ENCODE data around the gene FAM219A. TPM values are rescaled to one million over a fixed set of nuclear protein-coding genes. Genes with fewer than 3 reads are reported as not detected.
A peak's percentile ranks its signal among the peaks of the same experiment; 100 is the strongest.

The FAM219A gene
- total RNA-seq, 1 experiment from 2014 or later = 20.6 TPM

- no peak for TF ChIP-seq PRDM15 (CRISPR knock-in tag; IDR thresholded peaks at IDR 0.05)
- no peak for TF ChIP-seq ZNF671 (CRISPR knock-in tag; IDR thresholded peaks at IDR 0.05)
- no peak for TF ChIP-seq CDX4 (CRISPR knock-in tag; IDR thresholded peaks at IDR 0.05; ENCODE audit: borderline replicate concordance)
- no peak for TF ChIP-seq CBFB (CRISPR knock-in tag; IDR thresholded peaks at IDR 0.05; ENCODE audit: low read depth)
- TF ChIP-seq ZNF138 (CRISPR knock-in tag; conservative IDR thresholded peaks at IDR 0.05) = no peak
- ChIA-PET POLR2A (no interaction called here), CTCF (no interaction called here)
- no peaks in the 10 kb centered on the region for H3K9me3 Mint-ChIP-seq
- H3K4me1 Mint-ChIP-seq = peaks cover 13% of the 10 kb centered on the region
- no peaks in the 10 kb centered on the region for H3K36me3 Mint-ChIP-seq
- H3K27me3 Mint-ChIP-seq (ENCODE audit: low read depth) = peaks cover 60% of the 10 kb centered on the region
- no peak overlapping the region for H3K4me3 Mint-ChIP-seq
- no peak for DNase-seq (ENCODE audit: low spot score)
- H3K27ac Mint-ChIP-seq = no peak overlapping the region
- ATAC-seq = no peak
Observed at GRCh38 chr9:34382879-34383278, 75.5 kb downstream of the FAM219A start.

GRCh38 chr9:34382054-34382453 is 76.3 kb downstream of the FAM219A start:
- ChIA-PET CTCF (interaction anchor here (1.8 to 7.9 kb wide), 3 partner anchors 22 to 166 kb away, joined by 6 to 168 read pairs (median 20); no protein-coding TSS in a partner anchor), POLR2A (no interaction called here)

GRCh38 chr9:34381323-34381722 is 77.0 kb downstream of the FAM219A start:
- ATAC-seq = peak; percentile 3; the same call in 1 of the 2 replicates
- H3K9me3 Mint-ChIP-seq = no peaks in the 10 kb centered on the region
- H3K36me3 Mint-ChIP-seq = no peaks in the 10 kb centered on the region
- H3K4me3 Mint-ChIP-seq = peak overlapping the region; percentile 86
- H3K27me3 Mint-ChIP-seq (ENCODE audit: low read depth) = peaks cover 60% of the 10 kb centered on the region
- POLR2A ChIA-PET = no interaction called here
- TF ChIP-seq MAX (CRISPR knock-in tag; IDR thresholded peaks at IDR 0.05) = 0 out of 2 replicates have a peak, but pooled peaks have one; percentile 4
- TF ChIP-seq FOXP1 (CRISPR knock-in tag; IDR thresholded peaks at IDR 0.05; ENCODE audit: borderline replicate concordance) = 0 out of 2 replicates have a peak, but pooled peaks have one; percentile 9
- no peak for TF ChIP-seq ZBTB43 (CRISPR knock-in tag; IDR thresholded peaks at IDR 0.05)
- H3K27ac Mint-ChIP-seq = no peak overlapping the region
- peak; percentile 60 for DNase-seq (ENCODE audit: low spot score)
- peaks cover 13% of the 10 kb centered on the region for H3K4me1 Mint-ChIP-seq
- CTCF ChIA-PET = interaction anchor here (0.6 to 7.9 kb wide), 8 partner anchors 8 to 557 kb away, joined by 3 to 168 read pairs (median 6); no protein-coding TSS in a partner anchor

More at GRCh38 chr9:34382054-34382453, 76.3 kb downstream of the FAM219A start:
- ATAC-seq = no peak
- Mint-ChIP-seq H3K4me3 (peak overlapping the region; percentile 86), H3K4me1 (peaks cover 13% of the 10 kb centered on the region), H3K36me3 (no peaks in the 10 kb centered on the region), H3K27me3 (ENCODE audit: low read depth) (peaks cover 60% of the 10 kb centered on the region), H3K27ac (no peak overlapping the region), H3K9me3 (no peaks in the 10 kb centered on the region)
- TF ChIP-seq JAZF1 (CRISPR knock-in tag; IDR thresholded peaks at IDR 0.05) (no peak), NR1H2 (CRISPR knock-in tag; IDR thresholded peaks at IDR 0.05) (no peak), ZBTB43 (CRISPR knock-in tag; IDR thresholded peaks at IDR 0.05) (no peak), FOXP1 (CRISPR knock-in tag; IDR thresholded peaks at IDR 0.05; ENCODE audit: borderline replicate concordance) (no peak), GRHL2 (CRISPR knock-in tag; IDR thresholded peaks at IDR 0.05; ENCODE audit: insufficient replicate concordance, severe bottlenecking) (no peak), CBFB (CRISPR knock-in tag; IDR thresholded peaks at IDR 0.05; ENCODE audit: low read depth) (no peak)
- no peak for DNase-seq (ENCODE audit: low spot score)
